Ureter (tissue), 1 donor: Measurements from ENCODE around the gene STYXL2. TPM values are rescaled to one million over a fixed set of nuclear protein-coding genes. Genes with fewer than 3 reads are reported as not detected.

Source experiments
- DNase-seq: peaks from one replicate; pipeline ENCODE4 v3.0.0-alpha.2; 2020; ENCODE audit warnings: low spot score
- total RNA-seq: library from RNA; stranded (reverse); gene quantifications from one replicate; pipeline ENCODE4 v1.2.4, GENCODE V29; 2023
- donor health status: DM: yes; HTN: yes; CAD: no.

The STYXL2 gene
- total RNA-seq, 1 donor from 2014 or later = not detected

DNA sequence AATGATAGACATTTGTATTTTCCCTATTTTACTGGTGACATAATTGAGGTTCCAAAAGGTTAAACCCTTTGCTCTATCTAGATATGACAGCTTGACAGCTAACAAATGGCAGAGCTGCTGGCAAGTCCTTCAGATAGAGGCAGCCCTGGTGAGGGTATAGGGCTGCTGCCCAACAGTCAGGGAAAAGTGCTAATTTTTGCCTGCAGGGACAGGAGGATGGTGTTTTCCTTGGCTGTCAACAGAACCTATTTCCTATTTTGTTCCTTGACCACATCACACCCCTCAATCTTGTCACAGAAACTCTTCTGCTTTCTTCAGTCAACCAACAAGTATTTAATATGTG, 16.0 kb upstream of the STYXL2 start:
- DNase-seq = no peak

DNA sequence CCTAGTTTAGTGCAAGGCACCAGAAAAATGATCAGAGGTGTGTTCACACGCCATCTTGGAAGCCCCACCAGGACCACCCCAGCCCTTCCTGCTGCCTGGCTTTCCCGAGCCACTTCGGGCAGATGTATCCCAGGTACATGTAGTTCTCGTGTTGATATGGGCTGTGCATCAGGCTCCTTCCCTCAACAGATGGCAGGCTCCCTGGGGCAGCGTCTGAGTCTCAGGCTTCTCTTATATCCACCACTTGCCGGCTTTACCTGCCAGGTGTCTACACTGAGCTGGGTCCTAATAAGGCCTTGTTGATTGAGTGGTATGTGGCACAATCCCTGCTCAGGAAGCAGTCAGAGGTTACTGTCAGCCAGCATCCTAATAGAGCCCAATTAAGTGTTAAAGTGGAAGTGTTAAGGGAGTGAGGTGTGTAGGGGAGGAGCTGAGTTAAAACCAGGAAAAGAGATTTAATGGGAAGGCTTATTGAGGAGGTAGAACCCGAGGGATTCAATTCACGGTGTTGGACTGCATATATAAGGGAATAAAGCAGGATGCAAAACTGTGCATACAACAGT, 12.2 kb upstream of the STYXL2 start:
- no peak for DNase-seq

DNA sequence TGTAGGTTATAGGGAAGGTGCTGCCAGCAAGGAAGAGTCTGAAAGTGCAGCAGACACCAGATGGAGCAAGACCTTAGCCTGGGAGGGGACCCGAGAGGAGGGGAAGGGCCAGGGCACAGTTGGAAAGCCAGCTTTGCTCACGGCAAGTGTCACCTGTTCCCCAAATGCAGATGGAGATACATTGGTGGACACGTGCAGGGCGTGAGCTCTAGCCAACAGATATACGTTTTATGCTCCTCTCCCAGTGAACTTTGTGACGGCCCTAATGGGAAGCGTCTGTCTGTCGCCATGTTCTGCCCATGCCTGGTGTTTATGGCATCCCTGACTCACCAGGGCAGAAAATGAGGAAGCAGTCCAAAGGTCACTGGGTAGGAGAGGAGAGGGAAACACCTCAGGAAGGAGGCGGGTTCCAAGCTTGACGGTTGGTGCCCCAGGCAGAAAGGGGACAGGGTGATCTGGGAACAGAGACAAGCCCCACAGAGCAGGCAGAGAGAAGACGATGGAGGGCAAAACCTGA, 11.3 kb upstream of the STYXL2 start:
- DNase-seq = no peak

DNA sequence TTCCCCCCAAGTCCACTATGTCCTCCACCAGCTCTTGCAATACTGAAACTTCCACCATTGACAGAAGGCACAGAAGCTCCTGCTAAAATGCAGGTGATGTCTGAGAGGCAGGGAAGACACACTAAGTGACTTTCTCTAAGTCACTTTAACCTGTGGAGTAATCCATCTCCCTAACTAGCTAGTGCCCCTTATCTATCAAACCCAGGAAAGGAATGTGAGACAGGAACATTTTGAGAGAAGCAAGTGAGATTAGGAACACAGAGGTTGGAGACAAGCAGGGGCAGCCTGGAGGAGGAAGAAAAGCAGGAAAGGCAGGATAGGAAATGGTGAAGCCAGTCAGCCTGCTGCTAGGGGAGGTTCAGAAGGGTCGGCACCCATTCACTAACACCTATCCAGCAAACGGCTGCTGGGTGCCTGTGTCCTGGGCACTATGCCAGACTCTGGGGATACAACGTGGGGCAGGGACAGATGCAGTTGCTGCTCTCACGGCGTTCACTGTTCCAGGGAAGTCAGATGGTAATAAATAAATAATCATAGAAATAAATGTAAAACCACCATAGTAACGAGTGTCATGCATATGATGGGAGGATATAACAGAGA, 10.7 kb upstream of the STYXL2 start:
- no peak for DNase-seq

DNA sequence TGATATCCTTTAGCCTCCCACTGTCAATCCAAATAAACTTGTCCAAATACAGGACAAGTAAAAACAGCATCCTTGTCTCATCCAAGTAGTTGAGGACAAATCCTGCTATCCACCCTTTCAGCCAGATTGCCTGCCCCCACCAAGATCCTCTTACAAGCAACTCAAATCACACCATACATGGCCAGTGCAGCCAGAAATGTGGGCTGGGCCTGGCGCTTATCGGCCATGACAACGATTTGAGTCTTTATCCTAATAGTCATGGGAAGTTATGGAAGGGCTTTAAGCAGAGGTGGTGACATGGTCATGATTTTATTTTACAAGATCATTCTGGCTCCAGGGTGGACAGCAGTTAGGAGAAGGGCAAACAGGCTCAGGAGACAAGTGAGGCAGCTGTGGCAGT, 10.0 kb upstream of the STYXL2 start:
- no peak for DNase-seq

DNA sequence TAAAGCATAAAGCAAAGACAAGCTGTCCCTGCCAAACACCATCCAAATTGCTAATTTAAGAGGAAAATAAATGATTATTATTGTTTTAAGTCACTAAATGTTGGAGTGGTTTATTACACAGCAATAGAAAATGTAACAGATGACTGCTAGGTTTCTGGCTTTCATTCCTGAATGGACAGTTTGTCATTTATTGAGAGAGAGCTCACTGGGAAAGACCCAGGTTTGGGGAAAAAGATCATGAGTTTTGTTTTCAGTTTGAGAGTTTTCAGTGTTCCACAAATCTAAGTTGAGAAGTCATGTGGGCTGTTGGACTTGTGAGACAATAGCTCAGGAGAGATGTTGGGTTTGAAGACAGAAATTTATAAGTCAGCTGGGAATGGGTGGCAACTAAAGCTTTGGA, 9.1 kb upstream of the STYXL2 start:
- no peak for DNase-seq

DNA sequence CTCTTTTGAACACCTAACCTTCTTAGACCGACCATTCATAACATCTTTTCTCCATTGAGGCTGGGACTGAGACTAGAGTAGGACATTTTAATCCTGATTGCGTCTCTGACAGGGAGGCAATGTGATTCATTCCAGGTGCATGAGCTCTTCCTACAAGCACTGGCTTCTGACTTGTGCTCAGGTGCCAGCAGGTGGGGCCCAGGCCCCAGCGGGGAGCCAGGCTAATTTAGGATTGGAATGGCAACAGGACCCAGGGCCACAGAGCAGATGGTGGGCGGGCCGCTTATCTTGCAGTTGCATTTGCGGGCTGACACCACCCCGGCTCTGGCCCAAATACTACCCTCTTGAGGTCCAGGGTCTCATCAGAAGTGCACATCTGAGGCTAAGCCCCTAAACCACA, 7.8 kb upstream of the STYXL2 start:
- DNase-seq = no peak

DNA sequence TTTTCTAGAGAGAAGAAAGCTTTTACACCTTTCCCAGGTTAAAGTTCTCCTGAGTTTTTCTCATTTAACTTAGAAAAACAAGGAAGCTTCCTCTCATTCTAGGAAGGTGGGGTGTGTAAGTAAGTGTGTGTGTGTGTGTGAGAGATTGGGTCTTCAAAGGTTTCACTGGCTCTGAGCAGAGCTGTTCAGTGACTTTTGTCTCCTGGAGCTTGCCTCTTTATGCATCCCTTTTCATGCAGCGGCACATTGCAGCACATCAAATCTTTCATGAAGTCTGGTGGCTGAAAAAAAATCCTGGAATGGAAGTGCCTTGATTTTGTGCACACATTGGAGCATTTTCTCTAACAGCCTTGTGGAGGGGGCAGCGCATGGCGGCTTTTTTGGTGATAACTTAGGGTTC, 7.1 kb upstream of the STYXL2 start:
- DNase-seq = no peak

DNA sequence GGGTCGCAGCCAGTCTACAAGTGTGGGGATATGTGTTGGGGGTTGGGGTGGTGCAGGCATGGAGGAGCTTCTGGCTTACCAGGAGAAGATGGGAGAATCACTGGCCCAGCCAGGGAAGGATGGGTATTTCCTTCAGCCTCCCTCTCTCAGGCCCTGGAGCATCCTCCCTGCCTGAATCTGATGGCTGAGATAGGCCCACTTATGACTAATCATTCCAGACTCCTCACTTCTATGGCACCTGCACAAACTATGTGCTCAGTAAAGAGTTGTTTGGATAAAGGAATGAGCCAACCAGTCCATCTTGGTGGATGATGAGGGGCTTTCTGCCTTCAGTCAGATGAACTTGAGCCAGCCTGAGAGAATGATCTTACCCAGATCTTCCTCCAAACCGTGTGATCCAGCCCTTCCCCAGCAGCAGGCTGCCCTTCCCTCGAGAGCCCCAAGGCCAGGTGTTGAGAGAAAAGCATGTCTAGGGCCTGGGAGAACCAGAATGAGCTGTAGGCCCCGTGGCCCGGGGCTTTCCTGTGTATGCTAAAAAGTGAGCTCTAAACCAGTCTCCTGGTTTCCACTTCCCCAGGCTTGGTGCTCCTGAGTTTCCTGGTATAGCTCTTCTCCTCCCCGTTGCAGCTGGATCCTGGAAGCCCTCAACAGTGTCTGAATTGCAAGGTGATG, 5.0 kb upstream of the STYXL2 start:
- DNase-seq = no peak

DNA sequence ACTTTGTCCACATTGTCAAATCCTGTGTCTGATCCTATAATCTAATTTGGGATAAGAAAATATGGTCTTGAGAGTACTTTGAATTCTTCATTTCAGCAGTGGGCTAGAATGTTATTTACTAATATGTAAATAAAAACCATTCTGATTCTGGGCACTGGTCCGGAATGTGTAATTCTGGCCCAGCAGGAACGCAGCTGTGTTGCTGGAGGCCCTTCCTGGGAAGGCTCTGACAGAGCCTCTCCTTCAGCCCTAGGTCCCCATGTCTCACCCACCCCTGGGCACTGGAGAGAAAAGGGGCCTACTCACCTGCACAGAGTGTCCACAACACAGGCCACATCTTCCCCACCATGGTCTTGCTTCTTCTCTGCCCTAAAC, 3.9 kb upstream of the STYXL2 start:
- DNase-seq = no peak

DNA sequence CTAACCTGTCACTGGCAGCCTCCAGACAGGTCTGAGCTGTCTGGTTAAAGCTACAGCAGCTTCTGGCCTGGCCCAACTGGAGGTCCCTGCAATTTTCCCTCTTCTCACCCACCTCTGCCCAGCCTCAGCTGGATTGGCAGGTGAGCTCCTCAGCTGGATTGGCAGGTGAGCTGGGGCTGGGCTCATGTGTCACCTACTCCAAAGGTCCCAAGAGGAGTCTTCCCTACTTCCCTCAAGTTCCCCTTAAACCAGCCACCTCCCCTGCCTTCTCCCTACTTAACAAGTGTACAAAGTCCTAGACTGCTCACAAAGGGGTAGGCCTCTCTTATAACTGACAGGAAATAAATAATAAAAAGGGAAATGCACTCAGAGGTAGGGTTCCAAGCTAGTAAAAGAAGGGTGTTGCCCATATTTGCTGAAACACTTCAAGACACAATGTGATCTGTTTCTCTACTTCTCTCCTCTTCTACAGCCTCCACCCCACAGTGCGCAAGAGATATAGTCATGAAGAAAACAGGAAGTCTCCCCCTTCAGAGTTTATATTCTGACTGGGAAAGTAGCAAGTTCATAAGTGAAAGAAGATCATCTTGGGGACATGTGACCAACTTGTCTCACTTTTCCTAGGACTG, 3.4 kb upstream of the STYXL2 start, which contains the start of gene GPA33:
GPA33 (minus strand) TSS at position 64 of the 629 bp plus-strand sequence. CDS start 90 bp downstream, outside the sequence.
- no peak for DNase-seq

DNA sequence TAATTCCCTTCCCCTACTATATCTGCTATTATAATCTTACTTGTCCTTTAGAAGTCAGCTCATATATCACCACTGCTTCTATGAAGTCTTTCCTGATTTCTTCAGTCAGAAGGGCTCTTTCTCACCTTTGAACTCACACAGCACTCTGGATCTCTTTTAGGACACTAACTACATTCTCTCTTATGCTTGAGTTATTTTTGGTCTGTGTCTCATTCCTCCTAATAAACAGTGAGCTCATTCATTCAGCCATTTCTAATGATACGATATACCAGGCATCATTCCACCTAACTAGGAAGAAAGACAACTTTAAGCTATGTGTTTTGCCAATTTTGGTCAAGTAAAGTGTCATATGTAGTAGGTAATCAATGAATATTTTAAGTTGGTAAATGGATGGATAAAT, 1.2 kb upstream of the STYXL2 start:
- DNase-seq = no peak

DNA sequence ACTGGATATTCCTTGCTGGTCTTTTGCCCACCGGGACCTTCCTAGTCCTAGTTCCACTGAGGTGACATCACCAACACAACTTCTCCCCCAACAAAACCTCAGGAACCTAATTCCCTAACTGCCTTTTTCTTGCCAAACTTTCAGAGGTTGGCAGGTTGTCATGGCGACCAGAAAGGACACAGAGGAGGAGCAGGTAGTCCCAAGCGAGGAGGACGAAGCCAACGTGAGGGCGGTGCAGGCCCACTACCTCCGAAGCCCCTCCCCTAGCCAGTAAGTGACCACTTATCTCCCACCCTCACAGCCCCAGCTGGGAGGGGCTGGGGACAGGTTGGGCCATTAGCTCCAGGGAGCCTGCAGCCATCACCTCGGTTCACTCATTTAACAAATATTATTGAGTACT, 815 bp downstream of the STYXL2 start:
- DNase-seq = no peak

DNA sequence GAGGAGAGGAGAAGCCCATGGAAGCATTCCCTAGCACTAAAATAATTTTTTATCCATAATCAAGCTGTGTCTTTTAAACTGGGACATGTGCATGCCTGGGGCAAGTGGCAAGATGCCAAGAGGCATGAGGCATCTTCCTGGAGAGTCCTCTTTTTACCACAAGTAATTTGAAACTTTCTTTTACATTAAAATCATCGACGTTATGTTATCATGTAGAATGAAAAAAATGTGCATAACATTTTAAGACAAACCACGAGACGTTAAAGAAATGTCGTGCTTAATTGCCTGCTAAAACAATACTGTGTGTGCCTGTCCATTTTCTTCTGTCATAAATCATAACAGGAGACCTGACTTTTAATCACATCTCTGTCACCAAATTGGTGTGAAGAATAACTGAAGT, 1.5 kb downstream of the STYXL2 start:
- no peak for DNase-seq

DNA sequence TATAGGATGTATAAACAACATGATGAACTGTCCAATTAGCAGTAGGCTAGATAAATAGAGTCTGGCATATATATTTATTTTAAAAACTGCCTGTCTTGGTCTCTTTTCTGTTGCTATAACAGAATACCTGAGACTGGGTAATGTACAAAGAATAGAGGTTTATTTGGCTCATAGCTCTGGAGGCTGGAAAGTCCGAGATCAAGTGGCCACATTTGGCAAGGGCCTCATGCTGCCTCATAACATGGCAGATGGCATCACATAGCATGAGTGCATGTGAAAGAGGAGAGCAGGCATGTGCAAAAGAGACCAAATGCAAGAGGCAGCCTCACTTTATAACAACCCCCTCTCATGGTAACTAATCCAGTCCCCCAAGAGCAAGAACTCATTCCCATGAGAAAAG, 6.0 kb downstream of the STYXL2 start:
- DNase-seq = no peak

DNA sequence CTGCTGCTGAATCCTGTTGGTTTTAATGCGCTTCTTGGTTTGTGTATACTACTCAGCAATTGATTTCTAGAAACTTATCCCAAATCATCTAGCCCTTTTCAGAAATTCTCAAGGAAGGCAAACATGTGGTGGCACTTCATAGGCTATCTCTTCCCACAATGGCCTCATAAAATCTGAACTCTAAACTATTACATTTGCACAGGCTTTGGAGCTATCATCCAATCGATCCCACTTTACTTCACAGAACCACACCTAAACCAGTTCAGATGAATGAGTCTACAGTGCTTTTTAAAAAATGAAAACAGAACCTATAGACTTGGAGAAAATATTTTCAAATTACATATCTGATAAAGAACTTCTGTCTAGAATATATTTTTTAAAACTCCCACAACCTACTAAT, 6.9 kb downstream of the STYXL2 start:
- no peak for DNase-seq

DNA sequence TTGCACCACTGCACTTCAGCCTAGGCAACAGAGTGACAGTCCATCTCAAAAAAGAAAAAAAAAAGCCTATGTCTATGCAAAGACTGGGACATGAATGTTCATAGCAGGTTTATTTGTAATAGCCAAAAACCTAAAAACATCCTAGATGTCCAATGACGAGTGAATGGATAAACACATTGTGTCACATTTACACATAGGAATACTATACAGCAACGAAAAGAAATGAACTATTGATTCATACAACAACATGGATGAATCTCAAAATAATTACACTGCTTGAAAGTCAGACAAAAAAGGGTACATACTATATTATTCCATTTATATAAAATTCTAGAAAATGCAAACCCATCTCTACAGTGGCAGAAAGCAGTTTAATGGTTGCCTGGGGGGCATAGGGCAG, 7.9 kb downstream of the STYXL2 start:
- no peak for DNase-seq

DNA sequence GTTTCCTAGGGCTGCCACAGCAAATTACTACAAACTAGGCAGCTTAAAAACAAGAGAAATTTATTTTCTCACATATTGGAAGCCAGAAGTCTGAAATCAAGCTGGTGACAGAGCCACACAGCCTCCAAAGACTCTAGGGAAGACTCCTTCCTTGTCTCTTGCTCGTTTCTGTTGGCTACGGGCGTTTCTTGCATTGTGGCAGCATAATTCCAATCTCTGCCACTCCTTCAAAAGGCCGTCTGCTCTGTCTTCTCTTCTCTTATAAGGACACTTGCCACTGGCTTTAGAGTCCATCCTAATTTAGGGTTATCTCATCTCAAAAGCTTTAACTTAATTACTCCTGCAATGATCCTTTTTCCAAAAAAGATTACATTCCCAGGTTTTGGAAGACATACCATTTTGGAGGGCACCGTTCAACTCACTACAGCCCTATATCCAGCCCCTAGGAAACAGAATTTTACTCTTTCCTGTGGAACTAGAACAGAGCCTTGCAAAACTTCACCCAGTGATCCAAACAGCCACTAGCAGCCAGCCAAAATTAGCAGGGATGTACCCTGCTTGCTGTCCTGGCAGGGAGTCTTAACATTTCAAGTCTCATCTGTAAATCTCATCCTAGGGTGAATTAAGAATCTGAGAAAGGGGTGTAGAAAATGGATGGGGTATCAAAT, 9.2 kb downstream of the STYXL2 start:
- DNase-seq = no peak

DNA sequence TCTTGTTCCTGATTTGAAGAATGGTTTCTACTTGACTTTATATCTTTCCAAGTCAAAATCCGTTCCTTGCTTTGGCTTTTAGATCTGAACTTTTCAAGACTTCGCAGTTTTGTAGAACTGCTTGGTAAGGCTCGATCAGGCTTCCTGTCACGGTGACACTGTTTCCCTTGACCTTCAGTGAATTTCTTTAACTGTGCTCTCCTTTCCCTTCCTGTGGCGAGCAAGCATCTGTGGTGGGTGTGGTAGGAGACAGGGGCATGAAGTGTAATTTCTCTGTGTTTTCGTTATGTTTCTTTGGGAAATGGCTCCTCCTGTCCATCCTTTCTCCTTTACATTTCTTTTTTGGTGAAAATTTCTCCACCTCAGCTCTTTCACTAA, 10.4 kb downstream of the STYXL2 start:
- DNase-seq = no peak

DNA sequence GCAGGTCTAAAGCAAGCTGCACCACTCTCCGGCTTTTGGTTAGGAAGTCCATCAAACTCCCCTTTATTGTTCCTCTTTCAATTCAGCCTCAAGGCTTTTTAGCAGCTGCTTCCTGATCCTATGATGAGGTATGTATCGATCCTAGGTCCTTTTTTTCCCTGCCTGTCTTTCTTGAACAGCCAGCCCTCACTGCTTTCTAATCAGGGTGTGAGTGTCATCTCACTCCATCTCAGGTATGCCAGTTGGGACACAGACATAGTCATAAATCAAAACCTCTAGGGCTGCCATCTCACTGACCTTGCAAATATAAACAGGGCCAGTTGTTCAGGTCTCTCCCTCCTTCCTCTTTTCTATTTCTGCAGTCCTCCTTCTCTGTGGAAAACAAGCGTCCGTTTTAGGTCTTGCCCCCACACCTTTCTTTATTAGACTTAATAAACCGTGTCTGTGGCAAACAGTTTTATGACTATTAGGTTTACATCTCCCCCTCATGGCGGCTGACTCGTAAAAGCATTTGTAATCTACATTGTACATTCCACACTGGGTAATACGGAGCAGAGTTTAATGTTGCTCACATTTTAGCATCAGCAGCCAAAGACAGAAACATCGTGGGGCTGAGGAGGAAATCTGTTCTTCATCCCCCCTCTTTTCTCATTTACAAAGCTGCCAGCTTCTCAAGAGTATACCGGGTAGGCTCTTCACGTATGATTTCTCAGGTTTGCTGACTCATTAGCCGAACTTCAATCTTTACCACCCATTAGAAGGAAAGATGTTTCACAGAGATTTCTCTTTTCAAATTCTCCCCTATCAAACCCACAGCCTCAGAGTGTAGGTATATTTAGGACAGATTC, 11.6 kb downstream of the STYXL2 start:
- no peak for DNase-seq

DNA sequence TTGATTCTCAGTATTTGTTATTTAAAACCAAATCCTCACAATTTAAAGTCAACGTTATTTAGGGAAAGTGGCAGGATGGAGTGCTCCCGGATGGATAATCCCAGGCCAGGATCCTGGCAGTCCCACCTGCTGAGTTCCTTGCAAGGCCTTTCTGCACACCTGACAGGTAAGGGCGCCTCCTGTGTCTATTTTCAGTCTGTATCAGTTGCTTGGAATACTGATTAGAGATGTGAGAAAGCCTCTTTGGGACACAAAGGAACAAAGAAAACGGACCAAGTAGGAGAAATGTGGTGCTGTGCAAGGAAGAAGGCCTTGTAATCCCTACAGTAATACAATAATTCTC, 12.2 kb downstream of the STYXL2 start:
- no peak for DNase-seq

DNA sequence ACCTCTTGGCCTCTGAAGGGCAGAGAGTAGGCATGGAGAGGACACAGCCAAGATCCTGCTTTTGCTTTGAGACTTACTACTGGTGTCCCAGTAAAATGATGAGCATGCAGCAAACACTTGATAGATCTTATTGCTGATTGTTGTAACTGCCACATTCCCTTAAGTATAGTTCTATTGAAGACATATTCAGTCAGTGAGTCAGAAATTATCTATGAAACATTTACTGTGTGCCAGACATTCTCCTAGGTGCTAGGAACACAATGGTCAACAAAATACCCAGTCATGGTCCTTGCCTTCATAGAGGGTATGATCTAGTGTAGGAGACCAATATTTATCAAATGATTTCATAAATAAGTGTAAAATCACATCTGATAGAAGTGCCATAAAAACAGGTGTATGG, 13.6 kb downstream of the STYXL2 start:
- no peak for DNase-seq
